Measurements from ENCODE around the gene ARHGAP15. TPM values are rescaled to one million over a fixed set of nuclear protein-coding genes. Genes with fewer than 3 reads are reported as not detected.

The ARHGAP15 gene
- total and polyA plus RNA-seq, 8 donors: 0.69 to 5.2 (median 1.5) TPM

DNA sequence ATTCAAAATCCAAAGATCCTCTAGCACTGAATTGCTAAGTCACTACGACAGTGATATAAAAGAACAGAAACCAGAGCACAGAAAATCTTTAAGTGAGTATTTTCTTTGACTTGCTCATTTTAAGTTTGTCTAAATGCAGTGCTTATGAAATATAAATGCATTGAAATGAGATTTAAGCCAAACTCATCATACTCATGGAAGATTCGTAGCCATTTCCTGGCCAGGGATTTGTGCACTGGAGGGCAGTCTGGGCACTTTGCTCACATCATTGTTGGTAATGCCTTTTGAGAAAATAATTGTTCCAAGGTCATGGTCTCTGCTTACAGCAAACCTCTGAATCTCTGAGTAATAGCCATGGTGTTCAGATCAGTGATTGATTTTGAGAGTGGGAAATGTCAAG, 307.7 kb downstream of the ARHGAP15 start:
- no peaks in the 10 kb centered on the region for H3K9me3 ChIP-seq
- DNase-seq (no peak), FAIRE-seq (no peak), ATAC-seq (no peak)
- H3K4me3 ChIP-seq: no peak overlapping the region
- peaks cover 0 to 4% (median 0%) of the 10 kb centered on the region in 4 donors for H3K27me3 ChIP-seq
- intact Hi-C loops (cut with DNase I): no loop called here
- H3K36me3 ChIP-seq: no peaks in the 10 kb centered on the region
- H3K27ac ChIP-seq: no peak overlapping the region
- WGBS, 2 donors: 89 to 90% methylated on average over 2 of the region's 2 CpGs
- TF ChIP-seq, protein P1, sequence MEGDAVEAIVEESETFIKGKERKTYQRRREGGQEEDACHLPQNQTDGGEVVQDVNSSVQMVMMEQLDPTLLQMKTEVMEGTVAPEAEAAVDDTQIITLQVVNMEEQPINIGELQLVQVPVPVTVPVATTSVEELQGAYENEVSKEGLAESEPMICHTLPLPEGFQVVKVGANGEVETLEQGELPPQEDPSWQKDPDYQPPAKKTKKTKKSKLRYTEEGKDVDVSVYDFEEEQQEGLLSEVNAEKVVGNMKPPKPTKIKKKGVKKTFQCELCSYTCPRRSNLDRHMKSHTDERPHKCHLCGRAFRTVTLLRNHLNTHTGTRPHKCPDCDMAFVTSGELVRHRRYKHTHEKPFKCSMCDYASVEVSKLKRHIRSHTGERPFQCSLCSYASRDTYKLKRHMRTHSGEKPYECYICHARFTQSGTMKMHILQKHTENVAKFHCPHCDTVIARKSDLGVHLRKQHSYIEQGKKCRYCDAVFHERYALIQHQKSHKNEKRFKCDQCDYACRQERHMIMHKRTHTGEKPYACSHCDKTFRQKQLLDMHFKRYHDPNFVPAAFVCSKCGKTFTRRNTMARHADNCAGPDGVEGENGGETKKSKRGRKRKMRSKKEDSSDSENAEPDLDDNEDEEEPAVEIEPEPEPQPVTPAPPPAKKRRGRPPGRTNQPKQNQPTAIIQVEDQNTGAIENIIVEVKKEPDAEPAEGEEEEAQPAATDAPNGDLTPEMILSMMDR (IDR thresholded peaks at IDR 0.05): no peak
- peaks cover 0 to 7% (median 6%) of the 10 kb centered on the region in 3 donors for H3K4me1 ChIP-seq

DNA sequence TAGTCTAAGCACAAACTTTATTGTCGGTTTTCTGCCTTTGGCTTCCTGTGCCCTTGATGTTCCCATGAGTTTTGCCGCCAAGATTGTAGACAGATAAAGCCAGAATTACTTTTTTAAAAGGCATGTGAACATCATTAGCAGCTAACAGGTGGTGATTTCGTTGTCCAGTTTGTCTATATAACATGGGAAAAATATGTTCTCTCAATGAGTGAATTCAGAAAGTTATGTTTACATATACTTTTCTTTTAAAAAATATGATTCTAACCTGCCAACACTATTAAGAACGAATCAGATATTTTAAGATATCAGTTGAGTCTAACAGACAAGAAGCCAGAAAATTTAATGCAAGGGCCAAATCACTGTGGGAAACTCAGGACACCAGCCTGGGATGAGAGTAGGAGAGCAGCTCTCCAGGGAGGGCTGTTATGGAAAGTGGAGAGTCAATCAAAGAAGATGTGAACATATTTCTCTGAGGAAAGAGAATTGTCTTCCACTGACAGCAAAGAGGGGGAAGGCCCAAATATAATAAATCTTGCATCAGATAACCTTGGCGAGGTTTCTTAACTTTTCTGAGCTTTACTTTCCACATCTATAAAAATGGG, 311.3 kb downstream of the ARHGAP15 start:
- DNase-seq (no peak), ATAC-seq (no peak), FAIRE-seq (no peak)
- H3K27ac ChIP-seq: no peak overlapping the region
- intact Hi-C loops (cut with DNase I): no loop called here
- H3K9me3 ChIP-seq: no peaks in the 10 kb centered on the region
- TF ChIP-seq, protein P1 (IDR thresholded peaks at IDR 0.05): no peak
- H3K4me3 ChIP-seq: no peak overlapping the region
- H3K4me1 ChIP-seq: peaks cover 0 to 3% (median 0%) of the 10 kb centered on the region in 3 donors
- peaks cover 0 to 4% (median 0%) of the 10 kb centered on the region in 4 donors for H3K27me3 ChIP-seq
- no peaks in the 10 kb centered on the region for H3K36me3 ChIP-seq
- WGBS, 2 donors: 65 to 75% methylated on average over 5 of the region's 5 CpGs

DNA sequence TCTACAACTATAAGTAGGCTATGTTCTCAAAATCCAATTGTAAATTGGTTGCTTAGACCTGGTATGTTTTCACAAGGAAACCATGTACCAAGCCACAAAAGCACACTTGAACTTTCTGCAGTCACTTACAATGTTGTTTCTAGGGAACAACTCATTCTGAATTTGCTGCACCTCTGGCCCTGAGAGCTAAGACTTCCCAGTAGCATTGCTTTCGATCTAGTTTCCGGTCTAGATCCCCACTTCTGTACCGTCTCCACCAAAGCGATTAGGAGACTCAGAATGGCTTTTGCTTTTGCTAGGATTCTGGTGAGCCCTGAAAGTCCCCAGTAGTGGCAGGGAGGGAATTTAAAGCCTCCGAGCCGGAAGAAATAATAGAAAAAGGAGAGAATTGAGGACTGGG, 313.0 kb downstream of the ARHGAP15 start:
- no peak overlapping the region for H3K27ac ChIP-seq
- DNase-seq (no peak), ATAC-seq (no peak), FAIRE-seq (no peak)
- intact Hi-C loops (cut with DNase I): no loop called here
- H3K36me3 ChIP-seq: no peaks in the 10 kb centered on the region
- TF ChIP-seq, protein P1 (IDR thresholded peaks at IDR 0.05): no peak
- H3K4me1 ChIP-seq: no peaks in the 10 kb centered on the region
- no peaks in the 10 kb centered on the region for H3K27me3 ChIP-seq
- no peaks in the 10 kb centered on the region for H3K9me3 ChIP-seq
- H3K4me3 ChIP-seq: no peak overlapping the region
- 86 to 94% methylated on average over 6 of the region's 6 CpGs for WGBS, 2 donors

DNA sequence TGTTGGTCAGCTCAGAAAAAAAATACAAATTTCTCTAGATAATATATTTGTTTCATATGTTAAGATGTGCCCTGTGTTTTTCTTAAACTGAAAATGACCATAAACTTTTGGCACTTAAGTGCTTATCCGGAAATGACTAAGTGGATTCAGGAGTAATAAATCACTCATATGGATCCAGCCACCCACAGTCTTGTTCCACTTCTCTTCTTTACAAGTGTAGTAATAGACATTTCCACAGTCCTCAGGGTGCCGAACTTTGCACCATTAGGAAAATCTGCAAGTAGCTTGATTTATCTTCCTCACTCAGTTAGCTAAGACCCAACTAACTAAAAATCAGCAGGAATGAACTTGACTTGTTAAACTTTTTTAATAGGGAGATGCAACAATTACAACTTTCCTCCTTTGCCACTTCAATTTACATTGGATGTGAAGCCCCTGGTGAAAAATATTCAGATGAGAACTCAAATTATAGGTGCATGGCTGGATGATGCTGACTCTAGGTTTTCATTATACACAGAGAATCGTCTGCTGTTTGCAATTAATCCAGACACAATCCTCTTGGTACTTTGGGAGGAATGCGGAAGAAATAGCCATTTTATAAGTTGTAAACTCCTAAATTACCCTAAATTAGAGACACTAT, 322.5 kb downstream of the ARHGAP15 start:
- no peaks in the 10 kb centered on the region for H3K4me1 ChIP-seq
- FAIRE-seq (no peak), DNase-seq (no peak), ATAC-seq (peak in 1 of 4 donors; percentile 38)
- no peaks in the 10 kb centered on the region for H3K27me3 ChIP-seq
- H3K4me3 ChIP-seq: no peak overlapping the region
- no peak overlapping the region for H3K27ac ChIP-seq
- TF ChIP-seq, protein P1 (IDR thresholded peaks at IDR 0.05): no peak
- 65 to 68% methylated on average over 4 of the region's 4 CpGs for WGBS, 2 donors
- H3K36me3 ChIP-seq: no peaks in the 10 kb centered on the region
- H3K9me3 ChIP-seq: no peaks in the 10 kb centered on the region
- intact Hi-C loops (cut with DNase I): no loop called here

DNA sequence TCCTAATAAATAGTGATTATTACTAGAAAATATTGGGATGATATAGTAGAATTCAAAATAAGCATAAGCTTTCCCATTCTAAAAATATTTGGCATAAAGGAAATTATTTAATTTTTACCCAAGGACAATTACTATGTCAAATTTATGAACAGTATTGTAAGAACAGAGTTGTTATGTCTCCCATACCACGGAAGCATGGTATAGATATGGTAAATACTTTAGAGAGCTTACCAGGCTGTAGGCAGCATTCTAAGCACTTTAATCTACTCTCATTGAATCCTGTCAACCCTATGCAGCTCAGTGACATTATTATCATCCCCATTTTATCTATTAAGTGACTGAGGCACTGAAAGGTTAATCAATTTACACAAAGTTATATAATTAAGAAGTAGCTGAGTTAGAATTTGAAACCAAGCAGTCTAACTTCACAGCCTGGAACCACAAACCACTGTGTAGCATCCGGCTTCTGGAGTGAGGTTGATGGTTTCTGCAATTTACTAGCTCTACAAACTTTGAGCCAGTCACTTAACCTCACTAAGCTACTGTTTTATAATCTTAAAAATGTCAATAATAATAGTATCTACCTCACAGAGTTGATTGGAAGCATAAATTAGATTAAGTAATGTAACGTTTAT, 323.7 kb downstream of the ARHGAP15 start:
- Histone ChIP-seq H3K4me1 (no peaks in the 10 kb centered on the region), H3K36me3 (no peaks in the 10 kb centered on the region), H3K27ac (no peak overlapping the region), H3K27me3 (no peaks in the 10 kb centered on the region), H3K4me3 (no peak overlapping the region), H3K9me3 (no peaks in the 10 kb centered on the region)
- TF ChIP-seq, protein P1 (IDR thresholded peaks at IDR 0.05): no peak
- no peak for DNase-seq
- ATAC-seq: no peak
- WGBS, 2 donors: 65 to 82% methylated on average over 3 of the region's 3 CpGs
- intact Hi-C loops (cut with DNase I): no loop called here
- no peak for FAIRE-seq
